HCT116 (cell line): Measurements from ENCODE around the gene IL25. TPM values are rescaled to one million over a fixed set of nuclear protein-coding genes. Genes with fewer than 3 reads are reported as not detected.
"Not testable (repeated sequence)": the region's sequence is repeated elsewhere in the genome, so short reads cannot be mapped to it uniquely, and the experiment has no call there.

Experiments used
- ATAC-seq: fragments of 200-7000 bp; cut with Tn5 transposase; 2 replicates; pipeline ENCODE4 v1.9.1; 2020; ENCODE audit warnings: mild to moderate bottlenecking, moderate library complexity
- BruUV-seq: library from RNA; stranded (reverse); fragments of 400-500 nt; replicated peaks from 2 replicates; lab custom pipeline; 2021; lab: Mats Ljungman, UMichigan
- CTCF ChIA-PET: fragments of 300-600 bp; sonication (Branson Sonifier 250); formaldehyde crosslinking; loops from one replicate; lab custom pipeline; 2021; ENCODE audit warnings: antibody characterized with exemption; lab: Charles Lee
- POLR2A ChIA-PET: fragments of 300-600, 350-600 bp; sonication (Branson Sonifier 250); formaldehyde crosslinking; loops from one replicate; lab custom pipeline; 2021; ENCODE audit warnings: antibody characterized with exemption; lab: Charles Lee
- RAD21 ChIA-PET, 2 experiments: fragments of 300-600 bp; sonication (Branson Sonifier 250); formaldehyde crosslinking; loops; one replicate each; lab custom pipeline; 2023; ENCODE audit warnings: low total read pairs in 2 of 2; ENCODE audit not compliant: uncharacterized antibody in 2 of 2, unreplicated experiment in 2 of 2, low non-redundant PET in 1 of 2; lab: Charles Lee
- DNase-seq: peaks from one replicate; pipeline ENCODE4 v3.0.0-alpha.2; 2010; ENCODE audit warnings: low read depth, low spot score
- H2AFZ ChIP-seq: fragments of 200-600 bp; shearing (Covaris generic), sonication (generic); 2 replicates; pipeline ENCODE4 v1.6.1; 2017; ENCODE audit warnings: low read depth, mixed run types, mixed read lengths, antibody characterized with exemption, low read length; ENCODE audit not compliant: poor library complexity, severe bottlenecking
- H3K27ac ChIP-seq: 2 replicates; pipeline ENCODE4 v1.5.1; 2012; ENCODE audit warnings: low read depth, low read length
- H3K27me3 ChIP-seq: fragments of 200-600 bp; sonication (generic); 2 replicates; pipeline ENCODE4 v1.6.1; 2016; ENCODE audit warnings: mixed run types, low read length, mixed read lengths; ENCODE audit not compliant: insufficient read depth
- H3K36me3 ChIP-seq, 2 experiments: fragments of 200-500 bp in 1 of 2; fragments of 200-600 bp in 1 of 2; sonication (Bioruptor generic) in 1 of 2; sonication (generic) in 1 of 2; 2 replicates each; pipeline versions ENCODE4 v1.5.1 to v1.6.1; 2014 to 2016; ENCODE audit warnings: low read length in 2 of 2, inconsistent platforms in 1 of 2, mixed read lengths in 1 of 2, mixed run types in 1 of 2; ENCODE audit not compliant: insufficient read depth in 2 of 2, control insufficient read depth in 1 of 2
- H3K4me1 ChIP-seq, 2 experiments: fragments of 200-600 bp in 1 of 2; sonication (generic) in 1 of 2; 2 replicates each; pipeline versions ENCODE4 v1.5.1 to v1.6.1; 2012 to 2017; ENCODE audit warnings: low read length in 2 of 2, inconsistent platforms in 1 of 2, mild to moderate bottlenecking in 1 of 2, mixed read lengths in 1 of 2, mixed run types in 1 of 2, moderate library complexity in 1 of 2; ENCODE audit not compliant: insufficient read depth in 2 of 2, control insufficient read depth in 1 of 2
- H3K4me2 ChIP-seq: fragments of 200-600 bp; sonication (generic); 2 replicates; pipeline ENCODE4 v1.6.1; 2017; ENCODE audit warnings: mixed run types, low read length, mixed read lengths
- H3K4me3 ChIP-seq, 2 experiments: fragments of 200-600 bp in 1 of 2; sonication (generic) in 1 of 2; replicated peaks in 1 of 2; 2 replicates each; pipeline ENCODE4 v1.5.1; 2011 to 2016; ENCODE audit warnings: low read length in 2 of 2, control low read depth in 1 of 2, low read depth in 1 of 2, mild to moderate bottlenecking in 1 of 2, mixed read lengths in 1 of 2, mixed run types in 1 of 2
- H3K79me2 ChIP-seq: fragments of 200-600 bp; sonication (generic); 2 replicates; pipeline ENCODE4 v1.6.1; 2017; ENCODE audit warnings: mild to moderate bottlenecking, mixed run types, low read length, moderate library complexity, mixed read lengths; ENCODE audit not compliant: insufficient read depth
- H3K9ac ChIP-seq: fragments of 200-600 bp; sonication (generic); 2 replicates; pipeline ENCODE4 v1.6.1; 2016; ENCODE audit warnings: low read length, mixed read lengths
- H3K9me2 ChIP-seq: fragments of 200-600 bp; sonication (generic), shearing (Covaris generic); 2 replicates; pipeline ENCODE4 v1.6.1; 2017; ENCODE audit warnings: mixed run types, mild to moderate bottlenecking, moderate library complexity; ENCODE audit not compliant: insufficient read depth
- H3K9me3 ChIP-seq, 2 experiments: fragments of 200-500 bp in 1 of 2; fragments of 200-600 bp in 1 of 2; sonication (Bioruptor generic) in 1 of 2; sonication (generic) in 1 of 2; 2 replicates each; pipeline ENCODE4 v1.6.1; 2014 to 2017; ENCODE audit warnings: low read length in 2 of 2, mixed read lengths in 2 of 2, inconsistent platforms in 1 of 2, low read depth in 1 of 2, mild to moderate bottlenecking in 1 of 2, mixed run types in 1 of 2, moderate library complexity in 1 of 2; ENCODE audit not compliant: control insufficient read depth in 1 of 2, insufficient read depth in 1 of 2
- H4K20me1 ChIP-seq: fragments of 200-600 bp; sonication (generic), shearing (Covaris generic); 2 replicates; pipeline ENCODE4 v1.6.1; 2017; ENCODE audit warnings: mixed run types, mild to moderate bottlenecking, moderate library complexity; ENCODE audit not compliant: insufficient read depth
- CBX3 ChIP-seq: IDR thresholded peaks from 2 replicates; pipeline ENCODE4 v1.6.1; 2012; ENCODE audit warnings: low read depth
- EZH2phosphoT487 ChIP-seq: fragments of 200-600 bp; IDR thresholded peaks from 2 replicates; pipeline ENCODE4 v1.6.1; 2018; ENCODE audit warnings: antibody characterized with exemption, borderline replicate concordance
- POLR2AphosphoS5 ChIP-seq: IDR thresholded peaks from 2 replicates; pipeline ENCODE4 v1.6.1; 2011; ENCODE audit warnings: mild to moderate bottlenecking, low read depth, low read length, moderate library complexity
- intact Hi-C: fragments of 100-400 bp; cut with micrococcal nuclease; formaldehyde crosslinking; loops from 2 replicates; pipeline ENCODE4 v1.10.0; 2022
- total RNA-seq: library from RNA; stranded (reverse); gene quantifications from one replicate; pipeline ENCODE4 v1.2.1, GENCODE V29; 2021; ENCODE audit not compliant: unreplicated experiment

Gene IL25
- total RNA-seq, 1 experiment from 2014 or later = not detected

DNA sequence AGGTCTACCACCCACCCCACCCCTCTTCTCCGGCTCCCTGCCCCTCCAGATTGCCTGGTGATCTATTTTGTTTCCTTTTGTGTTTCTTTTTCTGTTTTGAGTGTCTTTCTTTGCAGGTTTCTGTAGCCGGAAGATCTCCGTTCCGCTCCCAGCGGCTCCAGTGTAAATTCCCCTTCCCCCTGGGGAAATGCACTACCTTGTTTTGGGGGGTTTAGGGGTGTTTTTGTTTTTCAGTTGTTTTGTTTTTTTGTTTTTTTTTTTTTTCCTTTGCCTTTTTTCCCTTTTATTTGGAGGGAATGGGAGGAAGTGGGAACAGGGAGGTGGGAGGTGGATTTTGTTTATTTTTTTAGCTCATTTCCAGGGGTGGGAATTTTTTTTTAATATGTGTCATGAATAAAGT lies 46.9 kb upstream of the IL25 start:
- RAD21 ChIA-PET = interaction anchor here in 1 of 2 experiments (1.2 kb wide), 1 partner anchor 55 kb away, joined by 8 read pairs; no protein-coding TSS in a partner anchor
- not testable (repeated sequence) for H3K9me2 ChIP-seq, DNase-seq

DNA sequence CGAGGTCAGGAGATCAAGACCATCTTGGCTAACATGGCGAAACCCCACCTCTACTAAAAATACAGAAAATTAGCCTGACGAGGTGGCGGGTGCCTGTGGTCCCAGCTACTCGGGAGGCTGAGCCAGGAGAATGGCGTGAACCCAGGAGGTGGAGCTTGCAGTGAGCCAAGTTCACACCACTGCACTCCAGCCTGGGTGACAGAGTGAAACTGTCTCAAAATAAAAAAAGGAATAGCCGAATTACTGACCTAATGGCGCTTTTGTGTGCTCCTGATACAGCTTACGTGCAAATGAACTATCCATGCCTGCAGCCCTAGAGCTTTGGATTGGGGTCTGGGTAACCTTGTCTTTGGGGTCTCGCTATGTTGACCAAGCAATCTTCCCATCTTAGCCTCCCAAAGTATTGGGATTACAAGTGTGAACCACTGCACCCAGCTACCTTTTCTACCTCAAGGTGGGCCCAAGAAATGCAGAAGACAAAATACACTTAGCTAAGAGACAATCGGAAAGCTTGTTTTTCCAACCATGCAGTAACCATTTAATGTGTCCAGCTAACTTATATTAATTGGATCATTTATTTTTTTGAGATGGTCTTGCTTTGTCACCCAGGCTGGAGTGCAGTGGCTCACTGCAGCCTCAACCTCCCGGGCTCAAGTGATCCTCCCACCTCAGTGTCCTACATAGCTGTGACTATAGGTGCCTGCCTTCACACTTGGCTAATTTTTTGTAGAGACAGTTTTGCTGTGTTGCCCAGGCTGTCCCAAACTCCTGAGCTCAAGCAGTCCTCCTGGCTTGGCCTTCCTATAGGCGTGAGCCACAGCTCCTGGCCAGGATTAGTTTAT lies 45.9 kb upstream of the IL25 start:
- TF ChIP-seq CBX3 = no peak
- no peak for TF ChIP-seq EZH2phosphoT487
- TF ChIP-seq POLR2AphosphoS5 = peak; percentile 62
- Histone ChIP-seq H3K4me2 (no peak overlapping the region), H3K27ac (no peak overlapping the region), H4K20me1 (no peaks in the 10 kb centered on the region), H3K4me3 (no peak overlapping the region), H3K36me3 (peaks cover 24 to 30% of the 10 kb centered on the region in 2 experiments; a peak in 3 of 4 replicates), H3K9me2 (no peaks in the 10 kb centered on the region), H3K9ac (no peak overlapping the region), H3K9me3 (no peaks in the 10 kb centered on the region), H3K79me2 (peaks cover 27% of the 10 kb centered on the region), H3K27me3 (no peaks in the 10 kb centered on the region), H2AFZ (no peak overlapping the region), H3K4me1 (peaks cover 3 to 10% of the 10 kb centered on the region in 2 experiments; a peak in 3 of 4 replicates)
- ChIA-PET CTCF (interaction anchor here (0.6 to 3.0 kb wide), 8 partner anchors 17 to 231 kb away, joined by 3 to 23 read pairs (median 5); partner anchors contain the start of gene PPP1R3E), RAD21 (interaction anchor here (0.7 to 1.2 kb wide), 2 partner anchors 34 to 54 kb away, joined by 3 to 8 read pairs; no protein-coding TSS in a partner anchor), POLR2A (interaction anchor here (1.3 kb wide), 1 partner anchor 53 kb away, joined by 3 read pairs; no protein-coding TSS in a partner anchor)
- intact Hi-C loops = loop anchor here (5.0 kb wide), 1 partner anchor 131 kb away; no protein-coding TSS in a partner anchor
- BruUV-seq = no TSS peak
- peak; percentile 28 for ATAC-seq
- DNase-seq = no peak

More for the DNA sequence above, 46.9 kb upstream of the IL25 start:
- ChIA-PET POLR2A (interaction anchor here (1.3 kb wide), 1 partner anchor 54 kb away, joined by 3 read pairs; no protein-coding TSS in a partner anchor), CTCF (interaction anchor here (1.8 to 3.0 kb wide), 5 partner anchors 18 to 131 kb away, joined by 5 to 23 read pairs (median 6); partner anchors contain the start of gene PPP1R3E)
- not testable (repeated sequence) for ATAC-seq, H2AFZ ChIP-seq, H3K27me3 ChIP-seq, H3K4me2 ChIP-seq, H3K9me3 ChIP-seq, H3K27ac ChIP-seq, BruUV-seq, H3K9ac ChIP-seq, H3K4me3 ChIP-seq, H4K20me1 ChIP-seq
- intact Hi-C loops = loop anchor here (5.0 kb wide), 1 partner anchor 132 kb away; no protein-coding TSS in a partner anchor
- peaks cover 24 to 30% of the 10 kb centered on the region in 2 experiments; a peak in 3 of 4 replicates for H3K36me3 ChIP-seq
- peaks cover 30% of the 10 kb centered on the region for H3K79me2 ChIP-seq
- peaks cover 3 to 11% of the 10 kb centered on the region in 2 experiments; a peak in 3 of 4 replicates for H3K4me1 ChIP-seq
